ENCODE results near the gene FBXL7.
A peak's percentile ranks its signal among the peaks of the same experiment; 100 is the strongest.

The FBXL7 gene

GRCh38 chr5:15680455-15680854, 180.5 kb downstream of the FBXL7 start:
- no peak for DNase-seq

DNA sequence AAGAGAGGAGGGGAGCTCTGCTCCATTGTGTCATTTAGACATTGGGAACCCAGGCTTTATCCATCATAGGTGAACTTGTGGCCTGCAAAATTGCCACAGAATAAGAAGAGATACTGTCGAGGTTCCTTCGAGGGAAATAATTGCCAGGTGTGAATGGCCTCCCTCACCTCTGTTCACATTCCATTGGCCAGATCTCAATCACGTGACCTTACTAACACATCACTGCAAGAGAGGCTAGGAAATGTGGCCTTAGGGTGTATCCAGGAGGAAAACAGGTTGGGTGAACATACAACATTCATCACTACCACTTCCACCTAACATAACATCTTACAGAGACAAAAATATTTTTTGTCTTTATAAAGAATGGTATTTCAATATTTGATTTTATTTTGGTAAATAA, 182.1 kb downstream of the FBXL7 start:
- DNase-seq: no peak

- no peak for DNase-seq
These were observed 182.6 kb downstream of the FBXL7 start for GRCh38 chr5:15682566-15682965.

DNA sequence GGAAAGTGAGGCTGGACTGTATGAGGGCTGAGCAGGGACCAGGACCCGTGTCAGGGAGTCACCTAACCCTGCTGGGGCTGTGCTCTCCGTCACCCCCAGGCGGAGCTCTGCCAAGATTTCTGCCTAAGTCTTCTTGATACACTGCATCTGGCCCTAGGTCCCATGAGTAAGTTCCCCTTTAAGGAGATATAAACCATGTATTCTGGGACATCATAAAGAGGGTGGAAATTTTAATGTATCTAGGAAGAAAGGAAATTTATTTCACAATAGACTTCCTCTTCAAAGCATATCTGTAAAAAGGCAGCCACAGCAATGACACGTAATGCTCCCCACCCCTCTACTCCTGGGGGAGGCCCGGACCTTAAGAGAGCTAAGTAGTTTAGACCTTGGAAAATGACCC, 183.4 kb downstream of the FBXL7 start:
- no peak for DNase-seq

DNA sequence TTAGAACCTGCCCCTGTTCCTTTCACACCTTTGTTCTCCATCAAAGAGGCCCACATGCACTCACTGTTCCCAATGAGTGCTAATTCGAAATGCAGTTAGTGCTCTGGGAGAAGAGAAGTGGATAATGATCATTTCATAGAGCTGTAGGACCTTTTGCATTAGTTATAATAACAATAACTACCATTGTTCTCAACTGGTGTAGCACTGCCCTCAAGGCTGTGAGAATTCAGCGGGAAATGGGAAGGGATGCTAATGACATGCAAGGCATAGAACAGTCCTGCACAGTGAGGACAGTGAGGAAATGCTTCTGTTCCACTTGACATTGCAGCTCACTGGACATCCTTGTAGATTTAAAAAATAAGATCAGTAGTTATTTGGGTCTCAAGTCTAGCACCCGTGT, 187.4 kb downstream of the FBXL7 start:
- no peak for DNase-seq

DNA sequence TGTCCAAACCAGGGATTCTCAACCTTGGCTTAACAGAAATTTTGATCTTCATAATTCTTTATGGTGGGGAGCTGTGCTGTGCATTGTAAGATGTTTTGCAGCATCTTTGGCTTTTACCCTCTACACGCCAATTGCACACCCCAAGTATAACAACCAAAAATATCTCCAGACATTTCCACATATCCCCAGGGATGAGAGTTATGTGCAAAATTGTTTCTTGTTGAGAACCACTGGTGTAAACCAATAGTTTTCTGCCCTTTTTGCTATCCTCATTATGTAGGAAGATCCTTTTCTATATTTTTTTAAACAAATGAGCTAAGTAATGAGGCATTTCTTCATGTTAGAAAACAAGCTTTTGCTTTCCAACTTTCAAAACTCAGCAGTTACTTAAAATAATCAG, 189.9 kb downstream of the FBXL7 start:
- no peak for DNase-seq

- DNase-seq: no peak
These were observed 190.6 kb downstream of the FBXL7 start for GRCh38 chr5:15690611-15691010.

DNA sequence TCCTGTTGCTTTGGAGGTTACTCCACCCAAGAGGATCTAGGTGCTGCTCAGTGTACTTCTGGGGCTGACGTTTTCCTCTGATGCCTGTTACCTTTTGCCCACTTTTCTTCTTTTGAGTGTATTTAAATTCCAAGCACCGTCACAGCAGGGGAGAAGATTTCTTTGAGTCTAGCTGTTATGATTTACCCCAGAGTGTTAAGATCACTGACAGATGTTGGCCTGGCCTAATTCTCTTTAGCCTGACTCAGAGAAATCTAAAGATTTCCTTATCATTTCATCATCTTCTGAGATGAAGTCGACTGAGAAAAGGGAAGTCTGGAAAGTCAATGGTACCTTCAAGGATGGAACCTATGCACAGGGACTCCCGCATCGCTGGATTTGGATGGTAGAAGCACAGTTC, 191.5 kb downstream of the FBXL7 start:
- no peak for DNase-seq

GRCh38 chr5:15692706-15693381, 192.9 kb downstream of the FBXL7 start:
- peak; percentile 45 for DNase-seq

DNA sequence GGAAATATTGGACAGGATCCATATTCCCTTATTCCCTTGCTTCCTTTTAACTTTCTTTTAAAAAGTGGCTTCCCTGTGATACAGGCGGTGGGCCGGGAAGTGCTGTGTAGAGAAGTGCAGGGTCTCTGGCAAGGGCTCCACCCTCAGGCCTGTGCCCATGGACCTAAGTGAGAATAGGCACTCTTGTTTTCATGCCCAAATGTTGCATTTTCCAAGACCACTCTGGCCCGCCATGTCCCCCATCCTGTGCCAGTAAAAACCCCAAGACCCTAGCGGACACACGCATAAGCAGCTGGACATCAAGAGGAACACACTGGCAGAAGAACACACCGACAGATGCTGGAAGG, 193.4 kb downstream of the FBXL7 start:
- DNase-seq: no peak

DNA sequence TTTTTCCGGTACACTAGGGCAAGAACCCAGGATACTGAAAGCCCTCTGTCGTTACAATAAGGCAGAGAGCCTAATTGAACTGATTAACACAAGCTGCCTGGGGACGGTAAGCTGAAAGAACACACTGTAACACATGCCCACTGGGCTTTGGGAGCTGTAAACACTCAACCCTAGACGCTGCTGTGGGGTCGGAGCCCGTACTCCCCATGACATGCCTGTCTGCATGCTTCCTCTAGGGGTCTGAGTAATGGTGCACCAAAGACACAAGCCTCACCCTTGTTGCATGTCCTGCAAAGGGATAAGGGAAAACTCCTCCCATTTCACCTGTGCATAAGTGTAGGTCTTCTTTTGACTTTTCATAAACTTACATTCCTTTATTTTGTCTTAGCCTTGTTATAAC, 194.0 kb downstream of the FBXL7 start:
- no peak for DNase-seq

DNA sequence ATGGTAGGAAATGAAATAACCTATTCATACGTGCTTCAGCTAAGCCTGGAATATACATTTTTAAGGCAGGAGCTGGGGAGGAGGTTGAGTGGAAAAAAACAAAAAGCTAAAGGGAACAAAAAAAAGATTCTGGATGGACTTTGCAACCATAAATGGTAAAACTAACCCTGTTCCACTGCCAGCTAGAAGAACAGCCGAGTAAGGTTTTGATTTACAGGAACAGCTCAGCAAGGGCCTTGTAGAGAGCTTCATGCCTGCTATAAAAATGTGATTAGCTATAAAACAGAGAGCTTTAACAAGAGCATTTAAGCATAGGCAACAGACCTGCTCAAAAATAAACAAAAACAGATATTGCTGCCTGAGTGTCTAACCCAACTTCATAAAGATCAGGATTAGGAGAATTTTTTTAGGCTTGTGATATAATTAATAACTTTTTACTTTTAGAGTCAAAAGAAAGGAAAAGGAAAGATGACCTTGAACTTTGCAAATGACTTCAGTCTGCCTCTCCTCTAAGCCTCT, 194.8 kb downstream of the FBXL7 start:
- no peak for DNase-seq

DNA sequence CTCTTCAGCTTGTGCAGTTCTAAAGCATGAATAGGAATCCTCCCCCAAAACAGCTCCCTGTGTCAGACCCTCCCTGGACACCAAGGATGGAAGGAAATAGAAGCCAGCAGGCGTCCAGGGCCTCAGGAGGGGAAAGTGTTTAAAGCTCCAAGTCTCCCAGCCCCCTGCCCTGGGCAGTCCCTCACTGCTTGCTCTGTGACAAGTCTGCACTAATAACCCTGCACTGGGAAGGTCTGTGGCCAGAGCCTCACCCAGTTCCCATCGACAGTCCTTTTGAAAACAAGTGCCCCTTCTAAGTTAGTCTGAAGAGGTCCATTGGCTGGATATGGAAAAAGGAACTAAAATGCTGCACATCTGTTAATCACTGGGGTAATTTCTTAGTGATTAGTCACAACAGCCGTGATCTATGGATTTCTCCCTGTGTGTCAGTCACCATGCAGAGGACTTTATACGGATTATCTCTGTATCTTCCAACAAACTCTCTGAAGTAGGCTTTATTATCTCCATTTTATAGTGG, 195.3 kb downstream of the FBXL7 start:
- DNase-seq: no peak

DNA sequence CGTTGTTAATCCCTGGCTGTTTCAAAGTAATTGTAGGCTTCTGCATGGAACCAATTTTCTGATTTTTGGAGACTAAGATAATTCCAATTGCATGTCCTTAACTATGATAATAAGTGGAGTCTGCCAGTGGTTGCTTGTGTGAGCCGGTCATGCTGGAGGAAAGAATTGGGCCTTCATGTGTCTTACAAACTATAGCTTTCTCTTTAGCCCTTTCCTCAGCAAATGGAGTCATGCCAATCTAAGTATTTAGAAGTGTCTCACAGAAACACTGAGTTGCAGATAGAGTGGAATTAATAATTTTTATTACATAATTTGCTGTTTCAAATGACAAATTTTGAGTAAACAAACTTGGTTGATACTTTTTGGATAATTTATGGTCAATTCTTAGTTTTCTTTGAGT, 200.4 kb downstream of the FBXL7 start:
- DNase-seq: no peak

- DNase-seq: peak; percentile 83
These were observed 202.1 kb downstream of the FBXL7 start for GRCh38 chr5:15702102-15702501.

GRCh38 chr5:15703901-15704300, 203.9 kb downstream of the FBXL7 start:
- no peak for DNase-seq

- DNase-seq: no peak
These were observed 204.5 kb downstream of the FBXL7 start for GRCh38 chr5:15704397-15704947.

DNA sequence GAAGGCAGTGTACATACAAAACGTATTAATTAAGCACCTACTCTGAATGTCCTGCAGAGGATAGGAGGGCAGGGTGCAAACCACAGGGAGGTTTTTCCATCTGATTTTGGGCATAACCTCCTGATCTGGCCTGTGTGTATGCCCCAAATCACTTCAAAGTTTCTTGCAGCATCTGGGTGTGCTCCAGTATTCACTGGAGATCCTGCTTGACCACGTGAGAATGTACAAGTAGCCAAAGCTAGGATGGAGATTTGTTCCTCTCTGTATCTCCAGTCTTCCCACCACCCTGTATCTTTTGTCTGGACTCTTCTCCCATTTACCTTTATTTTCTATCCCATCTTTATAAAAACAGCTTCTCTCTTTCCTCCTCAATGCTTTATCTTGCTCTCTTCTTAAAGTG, 207.7 kb downstream of the FBXL7 start:
- DNase-seq: no peak

- no peak for DNase-seq
These were observed 211.9 kb downstream of the FBXL7 start for GRCh38 chr5:15711892-15712291.

DNA sequence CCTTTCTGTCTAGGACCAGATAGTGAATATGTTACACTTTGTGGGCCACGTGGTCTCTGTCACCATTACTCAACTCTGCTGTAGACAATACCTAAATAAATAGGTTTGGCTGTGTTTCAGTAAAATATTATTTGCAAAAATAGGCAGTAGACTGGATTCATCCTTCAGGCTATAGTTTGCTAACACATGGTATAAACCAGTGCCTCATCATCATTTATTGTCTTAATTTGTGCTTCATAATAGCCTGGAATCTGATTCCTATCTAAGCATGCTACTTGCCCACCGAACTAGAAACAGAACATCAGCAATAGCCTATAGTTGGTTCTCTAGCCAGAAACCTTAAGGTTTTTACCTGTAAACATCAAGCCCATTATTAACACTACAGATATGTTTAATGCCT, 215.6 kb downstream of the FBXL7 start:
- no peak for DNase-seq

DNA sequence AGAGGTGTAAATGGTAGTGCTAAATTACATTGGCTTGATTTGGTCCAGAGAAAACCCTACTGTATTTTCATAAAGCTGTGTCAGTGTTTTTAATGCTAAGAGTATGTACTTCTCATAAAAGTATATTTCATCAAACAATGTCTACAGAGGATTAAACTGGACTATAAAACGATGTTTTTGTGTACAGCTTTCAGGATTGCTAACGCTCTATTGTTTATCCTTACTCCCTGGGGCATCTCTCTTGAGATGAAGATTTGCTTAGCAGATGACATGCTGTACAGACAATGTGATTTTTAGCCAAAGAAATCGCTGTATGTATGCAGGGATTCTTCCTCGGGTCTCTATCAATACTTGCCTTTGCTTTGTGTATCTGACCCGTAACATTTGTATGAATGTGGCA, 216.0 kb downstream of the FBXL7 start:
- DNase-seq: no peak

DNA sequence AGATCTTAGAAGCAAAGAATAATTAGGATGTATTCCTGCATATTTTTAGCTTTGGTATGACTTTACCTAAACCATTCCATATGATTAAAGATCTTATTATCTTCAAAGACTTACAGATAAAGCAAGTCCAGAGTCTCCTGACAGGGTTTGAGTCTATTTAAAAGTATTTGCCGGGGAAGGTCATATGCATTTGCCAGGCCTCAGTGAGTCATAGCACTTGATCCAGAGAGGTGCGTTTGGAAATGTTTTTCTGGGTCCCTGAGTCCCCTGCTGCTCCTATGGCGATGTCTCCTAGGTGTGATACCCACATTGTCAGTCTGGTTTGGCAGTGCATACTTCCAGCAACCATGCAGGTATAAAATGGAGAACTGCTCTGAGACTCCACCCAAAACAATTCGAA, 217.0 kb downstream of the FBXL7 start:
- DNase-seq: peak; percentile 35

DNA sequence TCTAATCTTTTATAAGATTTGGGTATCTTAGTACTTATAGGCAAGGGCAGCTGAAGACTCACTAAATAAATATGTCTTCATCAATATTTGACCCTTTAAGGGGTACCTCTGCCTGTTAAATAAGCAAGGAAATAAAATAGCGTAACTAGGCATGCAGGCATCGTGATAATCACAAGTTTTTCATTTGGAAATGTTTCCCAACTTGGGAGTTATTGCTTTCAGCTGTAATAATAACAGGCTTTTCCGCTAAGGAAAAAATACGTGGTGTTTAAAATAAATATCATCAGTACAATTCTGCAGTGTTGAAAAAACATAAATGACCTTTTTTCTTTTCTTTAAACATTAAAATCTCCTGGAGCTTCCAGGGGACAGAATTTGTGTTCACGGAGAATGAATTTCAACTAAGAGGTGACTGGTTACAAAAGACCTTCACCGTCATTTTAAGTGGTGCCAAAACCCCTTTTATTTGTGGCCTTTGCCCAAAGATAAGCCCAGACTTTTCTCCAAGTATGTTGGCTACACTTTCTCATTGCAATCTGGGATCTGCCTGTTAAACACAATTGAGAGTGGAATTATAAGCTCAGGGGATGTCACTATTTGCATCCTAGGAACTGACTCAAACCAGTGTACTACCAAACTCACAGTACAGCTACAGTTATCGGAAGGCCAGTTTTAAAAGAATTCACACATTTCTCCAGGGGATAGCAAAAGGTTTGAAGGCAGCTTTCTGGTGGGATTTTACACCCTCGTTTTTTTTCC, 218.6 kb downstream of the FBXL7 start:
- DNase-seq: no peak

DNA sequence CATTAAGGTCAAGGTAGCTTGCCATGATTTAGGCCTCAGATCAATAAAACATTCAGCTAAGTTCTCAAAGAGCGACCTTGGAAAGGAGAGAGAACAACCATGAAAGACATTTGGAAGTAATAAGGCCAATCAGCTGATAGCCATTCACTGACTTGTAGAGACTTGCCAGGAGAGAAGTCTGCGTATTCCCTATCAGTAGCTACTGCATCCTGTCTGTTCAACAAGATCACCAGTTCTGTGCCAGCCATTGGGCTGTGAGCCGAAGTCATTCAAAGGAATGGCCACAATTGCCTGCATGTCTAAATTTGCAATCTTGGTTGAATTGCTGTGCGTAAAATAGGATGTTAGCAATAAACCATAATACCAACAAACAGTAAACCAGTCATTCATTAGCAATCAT, 219.8 kb downstream of the FBXL7 start:
- DNase-seq: no peak

Data from NCI-H226 (cell line).